Fibroblast of lung (primary cell): ENCODE results near the gene MINDY1. TPM values are rescaled to one million over a fixed set of nuclear protein-coding genes. Genes with fewer than 3 reads are reported as not detected.

Experiments
- DNase-seq, 2 donors: peaks; one replicate each; pipeline versions ENCODE4 v3.0.0 to v3.0.0-alpha.2; 2010; ENCODE audit warnings: low read depth in 2 of 2
- H2AFZ ChIP-seq: 2 replicates; pipeline ENCODE4 v1.5.1; 2012; ENCODE audit warnings: low read length, control low read depth, inconsistent platforms
- H3K27ac ChIP-seq: 2 replicates; pipeline ENCODE4 v1.5.1; 2011; ENCODE audit warnings: low read length, control low read depth; ENCODE audit not compliant: insufficient read depth
- H3K27me3 ChIP-seq: 2 replicates; pipeline ENCODE4 v1.5.1; 2011; ENCODE audit warnings: mild to moderate bottlenecking, low read length; ENCODE audit not compliant: control insufficient read depth, insufficient read depth
- H3K36me3 ChIP-seq: 2 replicates; pipeline ENCODE4 v1.5.1; 2011; ENCODE audit warnings: low read length; ENCODE audit not compliant: control insufficient read depth, insufficient read depth
- H3K4me1 ChIP-seq: 2 replicates; pipeline ENCODE4 v1.5.1; 2011; ENCODE audit warnings: low read length; ENCODE audit not compliant: control insufficient read depth, insufficient read depth; ENCODE audit errors: extremely low read depth
- H3K4me2 ChIP-seq: 2 replicates; pipeline ENCODE4 v1.5.1; 2011; ENCODE audit warnings: low read length, control low read depth; ENCODE audit not compliant: insufficient read depth; ENCODE audit errors: extremely low read depth
- H3K4me3 ChIP-seq, 4 experiments: fragments of 200-600 bp in 1 of 4; sonication (generic) in 1 of 4; replicated peaks in 1 of 4; 2 replicates each; pipeline ENCODE4 v1.5.1; 2011 to 2016; ENCODE audit warnings: low read length in 4 of 4, low read depth in 3 of 4, mild to moderate bottlenecking in 3 of 4, control low read depth in 2 of 4, inconsistent platforms in 1 of 4, mixed read lengths in 1 of 4; ENCODE audit not compliant: insufficient read depth in 1 of 4; ENCODE audit errors: control extremely low read depth in 1 of 4
- H3K79me2 ChIP-seq: 2 replicates; pipeline ENCODE4 v1.5.1; 2012; ENCODE audit warnings: mild to moderate bottlenecking, low read length, inconsistent platforms; ENCODE audit not compliant: control insufficient read depth, insufficient read depth
- H3K9ac ChIP-seq: 2 replicates; pipeline ENCODE4 v1.5.1; 2011; ENCODE audit warnings: mild to moderate bottlenecking, low read length, control low read depth; ENCODE audit not compliant: insufficient read depth
- H3K9me3 ChIP-seq: 2 replicates; pipeline ENCODE4 v1.5.1; 2012; ENCODE audit warnings: low read depth, low read length; ENCODE audit not compliant: control insufficient read depth, insufficient read depth
- H4K20me1 ChIP-seq: 2 replicates; pipeline ENCODE4 v1.5.1; 2011; ENCODE audit warnings: low read length; ENCODE audit not compliant: control insufficient read depth, insufficient read depth; ENCODE audit errors: extremely low read depth
- EZH2 ChIP-seq: IDR thresholded peaks from 2 replicates; pipeline ENCODE4 v1.5.1; 2012; ENCODE audit warnings: low read length, control low read depth, mild to moderate bottlenecking; ENCODE audit errors: missing control alignments
- polyA plus RNA-seq, 2 donors: library from polyadenylated mRNA; depleted of rRNA in 1 of 2; stranded (reverse) in 1 of 2; unstranded in 1 of 2; fragments of >200 nt; gene quantifications; 2 replicates each; pipeline ENCODE4 v1.2.1, GENCODE V29; 2011 to 2012; ENCODE audit warnings: missing spikeins in 1 of 2
- total RNA-seq: library from RNA; depleted of rRNA; stranded (reverse); fragments of >200 nt; gene quantifications from 2 replicates; pipeline ENCODE4 v1.2.1, GENCODE V29; 2014
- TF ChIP-seq, protein P1 (sequence below), 2 donors: IDR thresholded peaks in 1 of 2; conservative IDR thresholded peaks in 1 of 2; 1 replicate in 1 of 2; 2 replicates in 1 of 2; pipeline ENCODE4 v1.5.1; 2011 to 2012; ENCODE audit warnings: low read length in 2 of 2, control low read depth in 1 of 2, inconsistent platforms in 1 of 2, low read depth in 1 of 2, mild to moderate bottlenecking in 1 of 2

Gene MINDY1
- total and polyA plus RNA-seq, 2 donors (not counting 1 experiment from before 2014, with no cell fraction given) = 11.7 to 17.3 TPM

GRCh38 chr1:150966011-150966410, 40.7 kb downstream of the MINDY1 start:
- no peak overlapping the region for H3K9ac ChIP-seq

DNA sequence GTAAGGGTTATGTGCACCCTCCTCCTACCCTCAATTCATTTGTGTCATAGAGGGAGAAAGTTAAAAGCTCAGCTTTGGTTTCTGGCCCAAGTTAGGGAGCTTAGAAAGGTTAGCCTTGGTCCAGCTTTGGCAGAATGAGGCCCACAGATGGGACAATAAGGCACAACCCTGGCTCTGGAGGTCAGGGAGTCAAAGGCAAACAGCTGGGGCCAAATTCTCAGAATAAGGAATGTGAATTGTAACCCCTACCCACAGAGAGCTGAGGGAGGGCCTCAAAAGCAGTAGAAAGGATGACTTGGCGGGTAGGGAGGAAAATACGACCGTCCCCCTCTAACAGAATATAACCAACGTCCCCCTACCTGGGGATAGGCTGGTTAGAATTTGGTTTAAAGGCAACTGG, 41.1 kb downstream of the MINDY1 start:
- Histone ChIP-seq H3K27ac (no peak overlapping the region), H3K9ac (no peak overlapping the region), H2AFZ (no peak overlapping the region), H3K36me3 (peaks cover 37% of the 10 kb centered on the region), H3K4me3 (no peak overlapping the region), H3K79me2 (peaks cover 29% of the 10 kb centered on the region), H3K4me2 (no peak overlapping the region), H3K27me3 (no peaks in the 10 kb centered on the region), H4K20me1 (no peaks in the 10 kb centered on the region), H3K9me3 (no peaks in the 10 kb centered on the region), H3K4me1 (peaks cover 1% of the 10 kb centered on the region)
- TF ChIP-seq, protein P1, sequence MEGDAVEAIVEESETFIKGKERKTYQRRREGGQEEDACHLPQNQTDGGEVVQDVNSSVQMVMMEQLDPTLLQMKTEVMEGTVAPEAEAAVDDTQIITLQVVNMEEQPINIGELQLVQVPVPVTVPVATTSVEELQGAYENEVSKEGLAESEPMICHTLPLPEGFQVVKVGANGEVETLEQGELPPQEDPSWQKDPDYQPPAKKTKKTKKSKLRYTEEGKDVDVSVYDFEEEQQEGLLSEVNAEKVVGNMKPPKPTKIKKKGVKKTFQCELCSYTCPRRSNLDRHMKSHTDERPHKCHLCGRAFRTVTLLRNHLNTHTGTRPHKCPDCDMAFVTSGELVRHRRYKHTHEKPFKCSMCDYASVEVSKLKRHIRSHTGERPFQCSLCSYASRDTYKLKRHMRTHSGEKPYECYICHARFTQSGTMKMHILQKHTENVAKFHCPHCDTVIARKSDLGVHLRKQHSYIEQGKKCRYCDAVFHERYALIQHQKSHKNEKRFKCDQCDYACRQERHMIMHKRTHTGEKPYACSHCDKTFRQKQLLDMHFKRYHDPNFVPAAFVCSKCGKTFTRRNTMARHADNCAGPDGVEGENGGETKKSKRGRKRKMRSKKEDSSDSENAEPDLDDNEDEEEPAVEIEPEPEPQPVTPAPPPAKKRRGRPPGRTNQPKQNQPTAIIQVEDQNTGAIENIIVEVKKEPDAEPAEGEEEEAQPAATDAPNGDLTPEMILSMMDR (conservative IDR thresholded peaks at IDR 0.05 in 1 of 2, IDR thresholded peaks at IDR 0.05 in 1 of 2; ENCODE audit: low read depth in 1 of 2, low read length in 2 of 2) = no peak
- TF ChIP-seq EZH2 = no peak
- no peak for DNase-seq

More at GRCh38 chr1:150966011-150966410, 40.7 kb downstream of the MINDY1 start:
- TF ChIP-seq EZH2 = no peak
- TF ChIP-seq, protein P1 (conservative IDR thresholded peaks at IDR 0.05 in 1 of 2, IDR thresholded peaks at IDR 0.05 in 1 of 2; ENCODE audit: low read depth in 1 of 2, low read length in 2 of 2) = no peak
- H3K27me3 ChIP-seq = no peaks in the 10 kb centered on the region
- no peak overlapping the region for H3K27ac ChIP-seq
- no peak overlapping the region for H3K4me2 ChIP-seq
- DNase-seq = no peak
- H3K79me2 ChIP-seq = peaks cover 33% of the 10 kb centered on the region
- H4K20me1 ChIP-seq = no peaks in the 10 kb centered on the region
- H3K9me3 ChIP-seq = no peaks in the 10 kb centered on the region
- no peak overlapping the region for H3K4me3 ChIP-seq
- H2AFZ ChIP-seq = no peak overlapping the region
- H3K36me3 ChIP-seq = peaks cover 37% of the 10 kb centered on the region
- H3K4me1 ChIP-seq = peaks cover 5% of the 10 kb centered on the region

DNA sequence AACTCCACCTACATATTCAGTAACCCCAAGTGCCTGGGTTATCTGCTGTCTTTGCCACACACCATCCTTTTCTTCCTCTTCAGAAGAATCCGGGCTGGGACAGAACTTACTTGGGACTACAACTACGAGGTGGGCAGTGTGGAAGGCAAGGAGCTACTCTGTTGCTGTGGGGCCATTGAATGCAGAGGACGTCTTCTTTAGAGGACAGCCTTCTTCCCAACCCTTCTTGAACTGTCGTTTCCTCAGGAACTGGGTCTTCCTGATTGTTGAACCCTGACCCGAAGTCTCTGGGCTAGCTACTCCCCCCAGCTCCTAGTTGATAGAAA, 42.6 kb downstream of the MINDY1 start:
- no peak overlapping the region for H3K4me3 ChIP-seq
- no peak overlapping the region for H3K9ac ChIP-seq
- H3K27ac ChIP-seq = no peak overlapping the region
- H4K20me1 ChIP-seq = no peaks in the 10 kb centered on the region
- H3K9me3 ChIP-seq = no peaks in the 10 kb centered on the region
- peaks cover 37% of the 10 kb centered on the region for H3K36me3 ChIP-seq
- DNase-seq = no peak
- no peaks in the 10 kb centered on the region for H3K27me3 ChIP-seq
- H2AFZ ChIP-seq = no peak overlapping the region
- TF ChIP-seq EZH2 = no peak
- TF ChIP-seq, protein P1 (conservative IDR thresholded peaks at IDR 0.05 in 1 of 2, IDR thresholded peaks at IDR 0.05 in 1 of 2; ENCODE audit: low read depth in 1 of 2, low read length in 2 of 2) = no peak
- no peak overlapping the region for H3K4me2 ChIP-seq
- peaks cover 16% of the 10 kb centered on the region for H3K79me2 ChIP-seq
- H3K4me1 ChIP-seq = no peaks in the 10 kb centered on the region
